ENCODE results near the gene NLK. TPM values are rescaled to one million over a fixed set of nuclear protein-coding genes. Genes with fewer than 3 reads are reported as not detected.
"Not testable (repeated sequence)": the region's sequence is repeated elsewhere in the genome, so short reads cannot be mapped to it uniquely, and the experiment has no call there.

NLK gene
- total RNA-seq, 1 experiment from 2014 or later = 17.2 TPM

DNA sequence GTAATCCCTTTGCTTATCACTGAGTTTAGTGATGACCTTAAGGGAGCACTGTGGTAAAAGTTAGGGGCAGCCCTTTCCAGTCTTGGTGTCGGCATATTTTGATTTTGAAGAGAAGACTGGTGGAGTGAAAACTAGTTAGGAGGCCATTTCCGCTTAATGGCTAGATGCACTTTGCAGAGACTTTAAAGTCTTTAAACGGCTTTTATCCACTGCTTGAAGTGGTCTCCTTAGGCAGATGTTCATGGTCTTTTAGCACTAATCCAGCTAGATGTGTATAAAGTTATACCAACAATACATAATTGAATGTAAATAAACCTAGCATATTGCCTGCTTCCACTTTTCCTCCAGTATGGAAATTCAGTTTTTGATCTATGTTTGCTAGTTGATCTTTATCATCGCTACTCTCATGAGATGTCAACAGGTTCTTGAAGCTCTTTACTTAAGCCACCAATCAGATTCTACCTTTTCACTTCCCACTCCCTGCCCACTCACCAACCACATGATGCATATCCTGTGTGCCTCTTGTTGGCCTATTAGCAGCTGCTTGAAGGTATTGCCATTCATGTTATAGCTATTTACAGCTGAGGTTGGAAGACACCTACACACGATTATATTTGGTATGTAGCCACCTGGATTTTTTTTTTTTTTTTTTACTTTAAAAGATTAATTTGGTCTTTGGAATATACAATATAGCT is 132.0 kb downstream of the NLK start:
- no peak for DNase-seq (ENCODE audit: low spot score)
- in situ Hi-C loops (cut with HindIII; ENCODE audit: low sequenced_read_pairs) = no loop called here

GRCh38 chr17:28177351-28177750 is 134.9 kb downstream of the NLK start:
- DNase-seq (ENCODE audit: low spot score) = no peak
- in situ Hi-C loops (cut with HindIII; ENCODE audit: low sequenced_read_pairs) = no loop called here

- in situ Hi-C loops (cut with HindIII; ENCODE audit: low sequenced_read_pairs) = no loop called here
- no peak for DNase-seq (ENCODE audit: low spot score)
These were observed 136.3 kb downstream of the NLK start for GRCh38 chr17:28178800-28179199.

DNA sequence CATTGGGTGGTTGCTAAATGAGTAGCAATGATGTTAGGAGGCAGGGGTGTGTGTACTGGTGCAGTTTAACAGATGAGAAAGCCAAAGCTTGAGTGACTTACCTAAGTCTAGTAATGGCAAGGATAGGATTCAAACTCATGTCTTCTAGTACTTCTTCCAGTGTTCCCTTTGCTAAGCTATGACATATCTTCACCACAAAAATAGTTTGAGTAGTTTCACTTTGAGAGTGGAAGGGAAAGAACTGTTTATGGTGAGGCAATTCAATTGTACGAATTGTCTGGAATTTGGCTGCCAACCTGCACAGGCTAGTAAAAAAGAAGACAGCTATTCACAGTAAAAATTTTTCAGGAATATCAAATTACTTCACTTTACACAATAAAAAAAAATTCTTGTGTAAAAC is 138.0 kb downstream of the NLK start:
- no peak for DNase-seq (ENCODE audit: low spot score)
- in situ Hi-C loops (cut with HindIII; ENCODE audit: low sequenced_read_pairs) = no loop called here

GRCh38 chr17:28181568-28181967 is 139.1 kb downstream of the NLK start:
- DNase-seq (ENCODE audit: low spot score) = no peak
- in situ Hi-C loops (cut with HindIII; ENCODE audit: low sequenced_read_pairs) = no loop called here

DNA sequence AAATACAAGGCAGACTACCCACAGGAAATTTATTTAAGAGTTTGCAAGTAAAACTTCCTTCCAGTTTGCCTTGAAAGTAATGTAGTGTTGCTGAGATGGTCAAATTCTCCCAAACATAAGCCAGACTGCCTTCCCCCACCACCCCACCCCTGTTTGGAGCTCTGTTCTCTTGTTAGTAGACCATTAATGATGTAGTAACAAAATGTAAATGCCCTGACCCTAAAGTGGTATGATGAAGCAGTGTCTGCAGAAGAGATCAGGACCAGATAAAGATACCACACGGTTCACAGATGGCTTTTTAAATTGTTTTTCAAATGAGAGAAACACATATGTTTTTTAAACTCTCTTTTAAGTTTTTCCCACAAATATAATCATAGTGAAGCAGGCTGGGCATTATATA is 140.1 kb downstream of the NLK start:
- in situ Hi-C loops (cut with HindIII; ENCODE audit: low sequenced_read_pairs) = no loop called here
- DNase-seq (ENCODE audit: low spot score) = no peak

- in situ Hi-C loops (cut with HindIII; ENCODE audit: low sequenced_read_pairs) = no loop called here
- no peak for DNase-seq (ENCODE audit: low spot score)
These were observed 143.2 kb downstream of the NLK start for GRCh38 chr17:28185658-28186057.

- in situ Hi-C loops (cut with HindIII; ENCODE audit: low sequenced_read_pairs); DNase-seq (ENCODE audit: low spot score): not testable (repeated sequence)
These were observed 144.0 kb downstream of the NLK start for GRCh38 chr17:28186472-28186871.

DNA sequence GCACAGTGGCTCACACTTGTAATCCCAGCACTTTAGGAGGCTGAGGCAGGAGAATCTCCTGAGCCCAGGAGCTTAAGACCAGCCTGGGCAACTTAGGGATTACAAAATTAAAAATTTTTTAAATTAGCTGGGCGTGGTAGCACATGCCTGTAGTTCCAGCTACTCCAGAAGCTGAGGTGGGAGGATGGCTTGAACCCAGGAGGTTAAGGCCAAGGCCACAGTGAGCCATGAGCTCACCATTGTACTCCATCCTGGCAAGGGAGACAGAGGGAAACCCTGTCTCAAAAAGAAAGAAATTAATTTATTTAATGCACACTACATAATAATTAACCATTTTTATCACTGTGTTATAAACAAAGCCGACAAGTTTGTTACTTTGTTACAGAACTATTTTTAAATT is 145.5 kb downstream of the NLK start:
- in situ Hi-C loops (cut with HindIII; ENCODE audit: low sequenced_read_pairs) = no loop called here

GRCh38 chr17:28188841-28189263 is 146.4 kb downstream of the NLK start:
- in situ Hi-C loops (cut with HindIII; ENCODE audit: low sequenced_read_pairs) = no loop called here
- DNase-seq (ENCODE audit: low spot score) = no peak

More for the DNA sequence above, 145.5 kb downstream of the NLK start:
- DNase-seq (ENCODE audit: low spot score) = no peak

DNA sequence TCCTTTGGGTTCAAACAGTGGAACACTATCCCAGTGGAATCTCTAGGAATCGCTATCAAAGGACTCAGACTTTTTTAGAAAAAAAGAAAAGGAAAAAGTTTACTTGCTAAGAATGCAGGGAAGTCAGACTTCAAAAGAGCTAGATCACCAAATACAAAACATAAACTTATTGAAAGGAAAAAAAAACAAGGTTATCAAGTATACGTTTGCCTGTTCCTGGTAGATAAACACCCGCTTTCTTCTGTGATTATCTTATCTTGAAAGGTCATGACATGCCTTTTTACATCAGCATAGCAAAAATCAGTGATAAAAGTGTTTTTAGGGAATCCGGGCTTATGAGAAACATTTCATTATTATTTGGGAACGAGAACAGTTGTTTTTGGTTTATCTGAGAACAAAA is 147.2 kb downstream of the NLK start:
- in situ Hi-C loops (cut with HindIII; ENCODE audit: low sequenced_read_pairs) = no loop called here
- no peak for DNase-seq (ENCODE audit: low spot score)

- no peak for DNase-seq (ENCODE audit: low spot score)
- in situ Hi-C loops (cut with HindIII; ENCODE audit: low sequenced_read_pairs) = no loop called here
These were observed 148.5 kb downstream of the NLK start for GRCh38 chr17:28191018-28191417.

DNA sequence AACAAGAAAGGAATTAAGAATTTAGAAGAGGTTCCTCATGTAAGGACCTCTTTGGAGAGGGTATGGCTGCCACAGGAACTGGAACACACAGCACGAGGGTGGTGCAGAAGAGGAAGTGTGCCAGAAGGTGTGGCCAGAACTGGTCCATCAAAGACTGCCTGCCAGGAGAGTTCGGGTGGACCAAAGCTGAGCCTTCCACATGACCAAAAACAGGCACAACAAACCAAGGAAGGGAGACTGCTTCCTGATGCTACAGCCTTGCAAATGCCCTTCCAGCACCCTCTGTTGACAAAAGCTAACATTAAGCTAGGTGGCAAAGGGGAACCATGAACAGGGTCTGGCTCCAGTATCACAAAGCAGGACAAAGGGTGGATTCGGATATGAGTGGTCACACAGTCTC is 150.8 kb downstream of the NLK start:
- peak; percentile 3 for DNase-seq (ENCODE audit: low spot score)
- in situ Hi-C loops (cut with HindIII; ENCODE audit: low sequenced_read_pairs) = no loop called here

GRCh38 chr17:28194382-28194781 is 151.9 kb downstream of the NLK start:
- in situ Hi-C loops (cut with HindIII; ENCODE audit: low sequenced_read_pairs) = no loop called here
- DNase-seq (ENCODE audit: low spot score) = no peak

- no peak for DNase-seq (ENCODE audit: low spot score)
These were observed 154.2 kb downstream of the NLK start for GRCh38 chr17:28196636-28197035.

DNA sequence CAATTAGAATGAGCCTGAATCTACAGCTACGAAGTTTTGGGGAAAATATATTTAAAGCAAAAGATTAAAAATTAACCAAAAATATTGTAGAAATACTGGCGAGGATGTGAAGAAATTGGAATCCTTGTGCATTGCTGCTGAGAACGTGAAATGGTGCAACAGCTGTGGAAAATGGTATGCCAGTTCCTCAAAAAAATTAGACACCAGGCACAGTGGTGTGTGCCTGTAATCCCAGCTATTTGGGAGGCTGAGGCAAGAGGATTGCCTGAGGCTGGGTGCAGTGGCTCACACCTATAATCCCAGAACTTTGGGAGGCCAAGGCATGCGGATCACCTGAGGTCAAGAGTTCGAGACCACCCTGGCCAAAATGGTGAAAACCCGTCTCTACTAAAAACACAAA is 156.6 kb downstream of the NLK start:
- DNase-seq (ENCODE audit: low spot score) = no peak
- in situ Hi-C loops (cut with HindIII; ENCODE audit: low sequenced_read_pairs) = no loop called here

More at GRCh38 chr17:28196636-28197035, 154.2 kb downstream of the NLK start:
- in situ Hi-C loops (cut with HindIII; ENCODE audit: low sequenced_read_pairs) = no loop called here

GRCh38 chr17:28199728-28200127 is 157.3 kb downstream of the NLK start:
- no peak for DNase-seq (ENCODE audit: low spot score)
- in situ Hi-C loops (cut with HindIII; ENCODE audit: low sequenced_read_pairs) = no loop called here

GRCh38 chr17:28201315-28201714 is 158.8 kb downstream of the NLK start:
- no peak for DNase-seq (ENCODE audit: low spot score)
- in situ Hi-C loops (cut with HindIII; ENCODE audit: low sequenced_read_pairs) = no loop called here

DNA sequence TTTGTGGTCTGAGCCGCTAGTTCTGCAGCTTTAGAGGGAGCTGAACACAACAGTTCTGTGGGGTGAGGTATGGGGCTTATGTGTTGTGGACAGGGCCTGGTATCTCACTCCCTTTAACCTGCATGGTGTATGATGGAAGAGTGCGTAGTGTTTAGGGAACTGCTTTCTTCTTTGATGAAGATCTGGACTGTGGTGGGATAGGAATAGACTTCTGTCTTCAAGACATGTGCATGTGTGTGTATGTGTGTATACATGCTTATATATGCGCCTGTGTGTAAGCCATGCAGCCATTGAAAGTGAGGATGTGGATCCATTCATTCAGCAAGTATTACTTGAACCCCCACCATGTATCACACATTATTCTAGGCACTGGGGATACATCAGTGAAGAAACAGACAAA is 161.8 kb downstream of the NLK start:
- in situ Hi-C loops (cut with HindIII; ENCODE audit: low sequenced_read_pairs) = no loop called here
- DNase-seq (ENCODE audit: low spot score) = no peak

GRCh38 chr17:28204751-28205150 is 162.3 kb downstream of the NLK start:
- no peak for DNase-seq (ENCODE audit: low spot score)
- in situ Hi-C loops (cut with HindIII; ENCODE audit: low sequenced_read_pairs) = no loop called here

- in situ Hi-C loops (cut with HindIII; ENCODE audit: low sequenced_read_pairs) = no loop called here
- DNase-seq (ENCODE audit: low spot score) = no peak
These were observed 163.8 kb downstream of the NLK start for GRCh38 chr17:28206292-28206691.

Measured in G401 (cell line).